Natural killer cell (primary cell): ENCODE results near the gene OR8D1. TPM values are rescaled to one million over a fixed set of nuclear protein-coding genes. Genes with fewer than 3 reads are reported as not detected.

Source experiments
- ATAC-seq, 3 donors: fragments of 150-1000 bp in 2 of 3; fragments of 200-7000 bp in 1 of 3; cut with Tn5 transposase; 1 replicate in 1 of 3; 2 replicates in 2 of 3; pipeline ENCODE4 v1.10.0; 2021; ENCODE audit warnings: mild to moderate bottlenecking in 2 of 3, moderate library complexity in 2 of 3
- DNase-seq, 2 donors: peaks; one replicate each; pipeline versions ENCODE4 v3.0.0 to v3.0.0-alpha.2; 2013 to 2021; ENCODE audit warnings: mixed read lengths in 1 of 2
- H3K27ac ChIP-seq: one replicate; pipeline ENCODE4 v1.5.1; 2013; ENCODE audit warnings: mild to moderate bottlenecking, low read length
- H3K27me3 ChIP-seq: one replicate; pipeline ENCODE4 v1.6.1; 2013; ENCODE audit warnings: low read length; ENCODE audit not compliant: control insufficient read depth, insufficient read depth
- H3K36me3 ChIP-seq: one replicate; pipeline ENCODE4 v1.6.1; 2013; ENCODE audit warnings: low read length; ENCODE audit not compliant: control insufficient read depth, insufficient read depth
- H3K4me1 ChIP-seq: one replicate; pipeline ENCODE4 v1.6.1; 2013; ENCODE audit warnings: low read length; ENCODE audit not compliant: control insufficient read depth, insufficient read depth
- H3K4me3 ChIP-seq: one replicate; pipeline ENCODE4 v1.5.1; 2013; ENCODE audit warnings: low read length
- H3K9me3 ChIP-seq: one replicate; pipeline ENCODE4 v1.6.1; 2013; ENCODE audit warnings: low read length; ENCODE audit not compliant: control insufficient read depth, insufficient read depth
- H3K27ac Mint-ChIP-seq, 2 donors: one replicate each; pipeline ENCODE4 v1.8.0; 2022; ENCODE audit warnings: mild to moderate bottlenecking in 2 of 2, mixed read lengths in 2 of 2, moderate library complexity in 1 of 2
- H3K27me3 Mint-ChIP-seq, 2 donors: one replicate each; pipeline ENCODE4 v1.8.0; 2022; ENCODE audit warnings: low read depth in 2 of 2, mixed read lengths in 2 of 2
- H3K36me3 Mint-ChIP-seq: one replicate; pipeline ENCODE4 v1.8.0; 2022; ENCODE audit warnings: mixed read lengths
- H3K4me1 Mint-ChIP-seq, 2 donors: one replicate each; pipeline ENCODE4 v1.8.0; 2022; ENCODE audit warnings: mixed read lengths in 2 of 2
- H3K4me3 Mint-ChIP-seq: one replicate; pipeline ENCODE4 v1.8.0; 2022; ENCODE audit warnings: mild to moderate bottlenecking, moderate library complexity, mixed read lengths
- H3K9me3 Mint-ChIP-seq, 2 donors: one replicate each; pipeline ENCODE4 v1.8.0; 2022; ENCODE audit warnings: mixed read lengths in 2 of 2
- CTCF ChIP-seq: fragments of 200-600 bp; IDR thresholded peaks from one replicate; pipeline ENCODE4 v1.8.0; 2022; ENCODE audit warnings: antibody characterized with exemption
- WGBS: methylation state at CpG from one replicate; pipeline ENCODE4 v1.1.7; 2013; ENCODE audit warnings: missing lambda C conversion rate; ENCODE audit not compliant: insufficient coverage; 5-methylcytosine and 5-hydroxymethylcytosine counted together
- intact Hi-C: fragments of 100-400 bp; cut with micrococcal nuclease; formaldehyde crosslinking; loops from one replicate; pipeline ENCODE4 v1.14.2; 2022
- total RNA-seq, 4 donors: library from RNA; stranded (reverse); fragments of 120-200 nt in 1 of 4; gene quantifications; one replicate each; pipeline versions ENCODE4 v1.2.3 to v1.2.4, GENCODE V29; 2013 to 2022

OR8D1 gene
- total RNA-seq, 3 donors from 2014 or later (not counting 1 experiment from before 2014, with no cell fraction given) = not detected

DNA sequence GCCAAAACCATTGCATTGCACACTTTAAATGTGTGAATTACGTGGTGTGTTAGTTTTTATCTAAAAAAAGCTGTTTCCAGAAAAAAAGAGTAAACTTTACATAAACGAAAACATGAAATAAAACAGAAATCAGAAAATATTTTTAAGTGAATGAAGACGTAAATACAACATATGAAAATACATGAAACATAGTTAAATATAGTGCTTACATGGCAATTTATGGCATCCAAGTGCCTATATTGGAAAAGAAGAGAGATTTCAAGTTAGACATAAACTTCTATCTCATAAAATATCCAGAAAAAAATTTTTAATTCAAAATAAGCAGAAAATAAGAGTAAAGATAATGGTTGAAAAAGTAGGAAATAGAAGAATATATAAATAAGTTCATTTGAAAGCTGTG lies 18.1 kb upstream of the OR8D1 start:
- peaks cover 4 to 6% of the 10 kb centered on the region in 2 donors for H3K4me1 Mint-ChIP-seq
- Histone ChIP-seq H3K9me3 (no peaks in the 10 kb centered on the region), H3K4me3 (no peak overlapping the region), H3K27me3 (no peaks in the 10 kb centered on the region), H3K4me1 (no peaks in the 10 kb centered on the region), H3K36me3 (no peaks in the 10 kb centered on the region), H3K27ac (no peak overlapping the region)
- DNase-seq = no peak
- H3K27me3 Mint-ChIP-seq = no peaks in the 10 kb centered on the region
- no peak for TF ChIP-seq CTCF
- intact Hi-C loops = no loop called here
- no peak for ATAC-seq
- no peak overlapping the region for H3K27ac Mint-ChIP-seq
- no CpG with 5 or more reads among the region's 3 CpGs for WGBS
- no peaks in the 10 kb centered on the region for H3K36me3 Mint-ChIP-seq
- peaks cover 2% of the 10 kb centered on the region in 2 donors for H3K9me3 Mint-ChIP-seq
- H3K4me3 Mint-ChIP-seq = no peak overlapping the region

- ATAC-seq = no peak
- H3K9me3 ChIP-seq = no peaks in the 10 kb centered on the region
- H3K4me1 ChIP-seq = peaks cover 3% of the 10 kb centered on the region
- intact Hi-C loops = no loop called here
- no peaks in the 10 kb centered on the region for H3K36me3 ChIP-seq
- no peak overlapping the region for H3K27ac ChIP-seq
- H3K36me3 Mint-ChIP-seq = no peaks in the 10 kb centered on the region
- WGBS = 67% methylated on average over 1 of the region's 2 CpGs
- no peak overlapping the region for H3K4me3 Mint-ChIP-seq
- no peak overlapping the region for H3K4me3 ChIP-seq
- TF ChIP-seq CTCF = no peak
- peaks cover 2 to 3% of the 10 kb centered on the region in 2 donors for H3K9me3 Mint-ChIP-seq
- H3K4me1 Mint-ChIP-seq = peaks cover 4 to 14% of the 10 kb centered on the region in 2 donors
- no peaks in the 10 kb centered on the region for H3K27me3 Mint-ChIP-seq
- DNase-seq = no peak
- H3K27me3 ChIP-seq = no peaks in the 10 kb centered on the region
- no peak overlapping the region for H3K27ac Mint-ChIP-seq
Observed at GRCh38 chr11:124329787-124330478, 16.2 kb upstream of the OR8D1 start.

DNA sequence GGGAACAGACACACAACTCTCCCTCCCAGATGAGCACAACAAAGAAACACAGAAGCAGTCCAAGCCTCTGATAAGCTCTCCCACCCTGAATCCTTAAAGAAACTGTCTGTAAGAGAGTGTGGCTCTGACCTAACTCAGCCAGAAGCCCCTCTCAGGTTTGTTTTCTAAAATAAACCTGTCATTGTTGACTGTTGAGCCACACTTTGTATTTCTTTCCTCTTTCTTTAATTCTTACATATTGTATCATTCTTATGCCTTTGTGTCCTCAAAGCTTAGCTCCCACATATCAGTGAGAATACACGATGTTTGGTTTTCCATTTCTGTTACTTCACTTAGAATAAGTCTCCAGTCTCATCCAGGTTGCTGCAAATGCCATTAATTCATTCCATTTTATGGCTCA lies 14.0 kb upstream of the OR8D1 start:
- no peak overlapping the region for H3K27ac Mint-ChIP-seq
- no peak for TF ChIP-seq CTCF

GRCh38 chr11:124322356-124322755 lies 8.6 kb upstream of the OR8D1 start:
- intact Hi-C loops = no loop called here
- Histone ChIP-seq H3K9me3 (no peaks in the 10 kb centered on the region), H3K27me3 (no peaks in the 10 kb centered on the region), H3K4me1 (peaks cover 3% of the 10 kb centered on the region), H3K4me3 (no peak overlapping the region), H3K36me3 (no peaks in the 10 kb centered on the region), H3K27ac (no peak overlapping the region)
- Mint-ChIP-seq H3K4me1 (peaks cover 0 to 15% of the 10 kb centered on the region in 2 donors), H3K27me3 (peaks cover 2 to 7% of the 10 kb centered on the region in 2 donors), H3K4me3 (no peak overlapping the region), H3K27ac (no peak overlapping the region), H3K36me3 (no peaks in the 10 kb centered on the region), H3K9me3 (peaks cover 0 to 5% of the 10 kb centered on the region in 2 donors)
- ATAC-seq (no peak), DNase-seq (no peak)
- WGBS = 86% methylated on average over 1 of the region's 1 CpG
- TF ChIP-seq CTCF = no peak

More for the DNA sequence above, 14.0 kb upstream of the OR8D1 start:
- no peak for ATAC-seq
- no peak overlapping the region for H3K27ac ChIP-seq
- no peak overlapping the region for H3K4me3 ChIP-seq
- H3K27me3 ChIP-seq = no peaks in the 10 kb centered on the region
- no peaks in the 10 kb centered on the region for H3K9me3 ChIP-seq
- intact Hi-C loops = no loop called here
- WGBS = 100% methylated on average over 1 of the region's 1 CpG
- Mint-ChIP-seq H3K9me3 (peaks cover 2 to 5% of the 10 kb centered on the region in 2 donors), H3K27me3 (no peaks in the 10 kb centered on the region), H3K36me3 (no peaks in the 10 kb centered on the region), H3K4me3 (no peak overlapping the region), H3K4me1 (peaks cover 4 to 22% of the 10 kb centered on the region in 2 donors)
- no peak for DNase-seq
- H3K36me3 ChIP-seq = no peaks in the 10 kb centered on the region
- peaks cover 3% of the 10 kb centered on the region for H3K4me1 ChIP-seq
